ENCODE data around the gene GNMT.

DNA sequence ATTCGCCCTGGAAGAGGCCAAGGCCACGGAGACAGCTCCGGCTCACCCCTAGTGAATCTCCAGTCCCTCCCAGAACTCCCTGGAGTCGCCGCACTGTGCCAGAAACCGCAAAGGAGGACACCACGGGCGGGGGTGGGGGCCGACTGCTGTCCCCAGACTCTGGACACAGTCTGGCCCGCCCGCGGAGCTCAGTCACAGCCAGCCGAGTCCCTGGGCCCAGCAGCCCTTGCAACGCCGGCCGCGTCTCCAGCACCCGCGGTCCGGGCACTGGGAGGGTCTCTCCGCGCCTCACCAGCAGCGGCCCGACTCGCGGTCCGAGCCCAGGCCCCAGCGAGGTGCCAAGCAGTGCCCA, 17.9 kb downstream of the GNMT start:
- TF ChIP-seq TAF1 (IDR thresholded peaks at IDR 0.05; ENCODE audit: low read depth, low read length), result no peak
- TF ChIP-seq, protein P1, sequence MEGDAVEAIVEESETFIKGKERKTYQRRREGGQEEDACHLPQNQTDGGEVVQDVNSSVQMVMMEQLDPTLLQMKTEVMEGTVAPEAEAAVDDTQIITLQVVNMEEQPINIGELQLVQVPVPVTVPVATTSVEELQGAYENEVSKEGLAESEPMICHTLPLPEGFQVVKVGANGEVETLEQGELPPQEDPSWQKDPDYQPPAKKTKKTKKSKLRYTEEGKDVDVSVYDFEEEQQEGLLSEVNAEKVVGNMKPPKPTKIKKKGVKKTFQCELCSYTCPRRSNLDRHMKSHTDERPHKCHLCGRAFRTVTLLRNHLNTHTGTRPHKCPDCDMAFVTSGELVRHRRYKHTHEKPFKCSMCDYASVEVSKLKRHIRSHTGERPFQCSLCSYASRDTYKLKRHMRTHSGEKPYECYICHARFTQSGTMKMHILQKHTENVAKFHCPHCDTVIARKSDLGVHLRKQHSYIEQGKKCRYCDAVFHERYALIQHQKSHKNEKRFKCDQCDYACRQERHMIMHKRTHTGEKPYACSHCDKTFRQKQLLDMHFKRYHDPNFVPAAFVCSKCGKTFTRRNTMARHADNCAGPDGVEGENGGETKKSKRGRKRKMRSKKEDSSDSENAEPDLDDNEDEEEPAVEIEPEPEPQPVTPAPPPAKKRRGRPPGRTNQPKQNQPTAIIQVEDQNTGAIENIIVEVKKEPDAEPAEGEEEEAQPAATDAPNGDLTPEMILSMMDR (IDR thresholded peaks at IDR 0.05; ENCODE audit: control extremely low read depth in 1 of 3, insufficient read depth in 1 of 3, low read depth in 1 of 3, low read length in 3 of 3), result no peak
- TF ChIP-seq POLR2A (IDR thresholded peaks at IDR 0.05; ENCODE audit: control extremely low read depth in 1 of 2, low read depth in 2 of 2, low read length in 2 of 2), result no peak

All from H1 (cell line).